Loucy (cell line): ENCODE results near the gene DNAH1.

ENCODE experiments used
- CTCF ChIP-seq: fragments of 200-600 bp; sonication (generic); conservative IDR thresholded peaks from 2 replicates; pipeline ENCODE4 v1.5.1; 2014; ENCODE audit warnings: mild to moderate bottlenecking, antibody characterized with exemption, low read length
- EZH2phosphoT487 ChIP-seq: fragments of 200-600 bp; IDR thresholded peaks from 2 replicates; pipeline ENCODE4 v1.6.1; 2018; ENCODE audit warnings: antibody characterized with exemption, mild to moderate bottlenecking, moderate library complexity, borderline replicate concordance

GRCh38 chr3:52268036-52268435 lies 48.1 kb upstream of the DNAH1 start:
- TF ChIP-seq CTCF (no peak), EZH2phosphoT487 (no peak)
